ENCODE measurements around the gene ROR1.
A peak's percentile ranks its signal among the peaks of the same experiment; 100 is the strongest.
"Not testable (repeated sequence)": the region's sequence is repeated elsewhere in the genome, so short reads cannot be mapped to it uniquely, and the experiment has no call there.

ROR1 gene

GRCh38 chr1:63758791-63759190, 15.0 kb upstream of the ROR1 start:
- DNase-seq = no peak

- DNase-seq = no peak
Observed at GRCh38 chr1:63759778-63760177, 14.0 kb upstream of the ROR1 start.

GRCh38 chr1:63770381-63770780, 3.4 kb upstream of the ROR1 start:
- DNase-seq = no peak

GRCh38 chr1:63772201-63772600, 1.6 kb upstream of the ROR1 start:
- DNase-seq = no peak

GRCh38 chr1:63772876-63773275, 941 bp upstream of the ROR1 start:
- no peak for DNase-seq

- no peak for DNase-seq
Observed at GRCh38 chr1:63773496-63773814, 362 bp upstream of the ROR1 start.

- DNase-seq = peak in 35 of 58 donors; percentile 1 to 47 (median 16)
Observed at GRCh38 chr1:63774617-63775417, 1.0 kb downstream of the ROR1 start.

- DNase-seq = no peak
Observed at GRCh38 chr1:63775418-63776127, 1.8 kb downstream of the ROR1 start.

GRCh38 chr1:63777286-63777685, 3.5 kb downstream of the ROR1 start:
- no peak for DNase-seq

GRCh38 chr1:63777965-63778880, 4.4 kb downstream of the ROR1 start:
- no peak for DNase-seq

GRCh38 chr1:63779338-63780211, 5.8 kb downstream of the ROR1 start:
- DNase-seq = no peak

- DNase-seq = no peak
Observed at GRCh38 chr1:63780565-63780964, 6.7 kb downstream of the ROR1 start.

- DNase-seq = no peak
Observed at GRCh38 chr1:63782982-63783381, 9.2 kb downstream of the ROR1 start.

GRCh38 chr1:63784083-63784482, 10.3 kb downstream of the ROR1 start:
- DNase-seq = no peak

- DNase-seq = peak in 1 of 58 donors; percentile 5
Observed at GRCh38 chr1:63784489-63785390, 10.9 kb downstream of the ROR1 start.

GRCh38 chr1:63787270-63787669, 13.5 kb downstream of the ROR1 start:
- DNase-seq = not testable (repeated sequence)

- DNase-seq = no peak
Observed at GRCh38 chr1:63787875-63788274, 14.1 kb downstream of the ROR1 start.

GRCh38 chr1:63789856-63790605, 16.2 kb downstream of the ROR1 start:
- no peak for DNase-seq

GRCh38 chr1:63790989-63791388, 17.2 kb downstream of the ROR1 start:
- no peak for DNase-seq
